Dendritic cell treated with granulocyte-macrophage colony-stimulating factor and Interleukin-4, amounts not matched to agents 40 ng/mL and 50 ng/mL, for 4 days (primary cell): ENCODE measurements around the gene SETD1B.

Source experiments
- H3K27ac Mint-ChIP-seq: one replicate; pipeline ENCODE4 v1.8.0; 2022; ENCODE audit warnings: mild to moderate bottlenecking, mixed read lengths
- H3K27me3 Mint-ChIP-seq: one replicate; pipeline ENCODE4 v1.8.0; 2022; ENCODE audit warnings: mild to moderate bottlenecking, mixed read lengths
- H3K36me3 Mint-ChIP-seq: one replicate; pipeline ENCODE4 v1.8.0; 2022; ENCODE audit warnings: low read depth, mixed read lengths
- H3K4me1 Mint-ChIP-seq: one replicate; pipeline ENCODE4 v1.8.0; 2022; ENCODE audit warnings: low read depth, mixed read lengths
- H3K4me3 Mint-ChIP-seq: one replicate; pipeline ENCODE4 v1.8.0; 2022; ENCODE audit warnings: mild to moderate bottlenecking, moderate library complexity, mixed read lengths
- H3K9me3 Mint-ChIP-seq: one replicate; pipeline ENCODE4 v1.8.0; 2022; ENCODE audit warnings: mixed read lengths
- intact Hi-C: fragments of 100-400 bp; cut with micrococcal nuclease; formaldehyde crosslinking; loops from one replicate; pipeline ENCODE4 v1.15.0; 2022

SETD1B gene

DNA sequence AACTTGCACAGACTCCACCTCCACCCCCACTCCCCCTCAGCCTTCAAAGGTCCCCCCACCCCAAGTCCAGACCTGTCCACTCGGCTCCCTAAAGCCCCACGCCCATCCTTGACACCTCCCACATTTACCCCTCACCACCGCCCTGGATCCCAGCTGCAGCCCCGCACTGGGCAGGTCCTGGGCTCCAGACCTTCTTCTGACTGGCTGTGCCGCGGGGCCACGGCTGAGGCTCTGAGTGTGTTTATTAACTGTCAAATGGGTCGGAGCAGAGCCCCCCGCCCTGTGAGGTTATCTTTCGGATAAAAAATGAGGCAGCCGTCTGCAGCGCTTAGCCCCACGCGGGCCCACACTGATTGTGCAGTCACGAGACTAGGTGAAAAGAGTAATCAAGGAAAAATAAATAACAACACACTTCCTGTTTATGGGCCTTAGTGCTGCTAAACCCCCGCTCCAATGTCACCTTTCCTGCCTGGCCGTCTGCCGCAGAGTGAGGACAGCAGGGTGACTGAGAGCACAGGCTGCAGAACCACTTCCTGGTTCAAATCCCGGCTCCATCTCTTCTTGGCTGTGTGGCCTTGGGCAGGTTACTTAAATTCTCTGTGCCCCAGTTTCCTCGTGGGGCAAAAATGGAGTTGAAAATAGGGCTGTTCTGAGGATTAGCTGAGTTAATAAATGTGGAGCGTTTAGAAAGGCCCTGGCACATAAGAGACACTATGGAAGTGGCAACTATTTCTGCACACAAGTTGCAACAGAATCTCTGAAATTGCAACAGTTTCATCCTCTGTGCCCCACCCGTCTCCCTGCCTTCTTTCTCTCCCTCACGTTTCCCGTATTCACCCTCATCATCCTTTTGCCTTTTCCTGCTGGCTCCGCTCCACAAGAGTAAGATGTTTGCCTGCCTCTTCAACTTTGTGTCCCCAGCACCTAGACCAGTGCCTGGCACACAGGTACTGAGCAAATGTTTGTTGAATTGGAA is 9.4 kb downstream of the SETD1B start:
- Mint-ChIP-seq H3K27me3 (no peaks in the 10 kb centered on the region), H3K4me3 (peak overlapping the region; percentile 82), H3K36me3 (peaks cover 99% of the 10 kb centered on the region), H3K4me1 (peaks cover 54% of the 10 kb centered on the region), H3K9me3 (no peaks in the 10 kb centered on the region), H3K27ac (peak overlapping the region; percentile 76)
- intact Hi-C loops, result loop anchor here (1.0 to 5.0 kb wide), 4 partner anchors 18 to 116 kb away; partner anchors contain the start of gene PSMD9

- Mint-ChIP-seq H3K4me3 (no peak overlapping the region), H3K27ac (no peak overlapping the region), H3K9me3 (no peaks in the 10 kb centered on the region), H3K36me3 (peaks cover 98% of the 10 kb centered on the region), H3K4me1 (peaks cover 47% of the 10 kb centered on the region), H3K27me3 (no peaks in the 10 kb centered on the region)
- intact Hi-C loops, result loop anchor here (5.0 kb wide), 1 partner anchor 73 kb away; the partner anchor contains the start of gene PSMD9
These were observed 10.1 kb downstream of the SETD1B start for GRCh38 chr12:121813951-121814350.

DNA sequence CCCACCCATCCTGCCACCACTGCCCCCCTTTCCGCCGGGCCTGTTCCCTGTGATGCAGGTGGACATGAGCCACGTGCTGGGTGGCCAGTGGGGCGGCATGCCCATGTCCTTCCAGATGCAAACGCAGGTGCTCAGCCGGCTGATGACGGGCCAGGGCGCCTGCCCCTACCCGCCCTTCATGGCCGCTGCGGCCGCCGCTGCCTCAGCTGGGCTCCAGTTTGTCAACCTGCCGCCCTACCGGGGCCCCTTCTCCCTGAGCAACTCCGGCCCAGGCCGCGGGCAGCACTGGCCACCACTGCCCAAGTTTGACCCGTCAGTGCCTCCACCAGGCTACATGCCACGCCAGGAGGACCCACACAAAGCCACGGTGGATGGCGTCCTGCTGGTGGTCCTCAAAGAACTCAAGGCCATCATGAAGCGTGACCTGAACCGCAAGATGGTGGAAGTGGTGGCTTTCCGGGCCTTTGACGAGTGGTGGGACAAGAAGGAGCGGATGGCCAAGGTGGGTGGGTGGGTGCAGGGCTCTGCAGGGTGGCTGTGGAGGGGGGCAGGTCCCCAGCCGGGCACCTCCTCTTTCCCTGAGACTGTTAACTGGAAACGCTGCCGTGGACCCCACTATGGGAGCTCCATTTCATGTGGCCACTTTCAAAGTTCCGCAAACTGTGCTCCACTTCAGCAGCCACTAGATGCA is 10.8 kb downstream of the SETD1B start:
- Mint-ChIP-seq H3K36me3 (peaks cover 98% of the 10 kb centered on the region), H3K27ac (no peak overlapping the region), H3K4me3 (no peak overlapping the region), H3K9me3 (no peaks in the 10 kb centered on the region), H3K27me3 (no peaks in the 10 kb centered on the region), H3K4me1 (peaks cover 40% of the 10 kb centered on the region)
- intact Hi-C loops, result loop anchor here (5.0 kb wide), 1 partner anchor 73 kb away; the partner anchor contains the start of gene PSMD9

DNA sequence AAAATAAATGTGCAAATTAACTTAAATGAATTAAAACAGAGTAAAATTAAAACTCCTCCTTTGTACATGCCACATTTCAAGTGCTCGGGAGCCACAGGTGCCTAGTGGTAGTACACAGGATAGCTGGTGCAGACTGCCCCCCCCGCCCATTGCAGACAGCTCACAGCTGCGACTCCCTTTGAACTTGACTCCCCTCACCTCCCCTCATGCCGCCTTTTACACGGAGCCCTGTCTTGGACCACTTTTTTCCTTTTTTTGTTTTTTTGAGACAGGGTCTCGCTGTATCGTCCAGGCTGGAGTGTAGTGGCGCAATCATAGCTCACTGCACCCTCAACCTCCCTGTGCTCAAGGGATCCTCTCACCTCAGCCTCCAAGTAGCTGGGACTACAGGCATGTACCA is 11.5 kb downstream of the SETD1B start:
- no peaks in the 10 kb centered on the region for H3K27me3 Mint-ChIP-seq
- intact Hi-C loops, result no loop called here
- no peaks in the 10 kb centered on the region for H3K9me3 Mint-ChIP-seq
- H3K27ac Mint-ChIP-seq, result no peak overlapping the region
- H3K4me3 Mint-ChIP-seq, result no peak overlapping the region
- H3K4me1 Mint-ChIP-seq, result peaks cover 34% of the 10 kb centered on the region
- H3K36me3 Mint-ChIP-seq, result peaks cover 98% of the 10 kb centered on the region

DNA sequence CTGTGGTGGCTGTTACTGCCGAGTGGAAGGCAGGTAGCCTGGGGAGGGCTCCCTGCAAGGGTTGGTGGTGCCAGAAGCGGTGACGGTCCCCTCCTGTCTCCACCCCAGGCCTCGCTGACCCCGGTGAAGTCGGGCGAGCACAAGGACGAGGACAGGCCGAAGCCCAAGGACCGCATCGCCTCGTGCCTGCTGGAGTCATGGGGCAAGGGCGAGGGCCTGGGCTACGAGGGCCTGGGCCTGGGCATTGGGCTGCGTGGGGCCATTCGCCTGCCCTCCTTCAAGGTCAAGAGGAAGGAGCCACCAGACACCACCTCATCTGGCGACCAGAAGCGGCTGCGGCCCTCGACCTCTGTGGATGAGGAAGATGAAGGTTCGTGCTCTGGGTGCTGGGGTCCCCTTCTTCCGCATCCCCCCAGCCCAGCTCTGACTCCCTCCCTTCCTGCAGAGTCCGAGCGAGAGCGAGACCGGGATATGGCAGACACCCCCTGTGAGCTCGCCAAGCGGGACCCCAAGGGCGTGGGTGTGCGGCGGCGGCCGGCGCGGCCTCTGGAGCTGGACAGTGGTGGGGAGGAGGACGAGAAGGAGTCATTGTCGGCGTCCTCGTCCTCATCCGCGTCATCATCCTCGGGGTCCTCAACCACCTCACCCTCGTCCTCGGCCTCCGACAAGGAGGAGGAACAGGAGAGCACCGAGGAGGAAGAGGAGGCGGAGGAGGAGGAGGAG is 13.3 kb downstream of the SETD1B start:
- H3K9me3 Mint-ChIP-seq, result no peaks in the 10 kb centered on the region
- no peaks in the 10 kb centered on the region for H3K27me3 Mint-ChIP-seq
- no peak overlapping the region for H3K27ac Mint-ChIP-seq
- H3K4me1 Mint-ChIP-seq, result peaks cover 17% of the 10 kb centered on the region
- peaks cover 99% of the 10 kb centered on the region for H3K36me3 Mint-ChIP-seq
- intact Hi-C loops, result no loop called here
- no peak overlapping the region for H3K4me3 Mint-ChIP-seq

- intact Hi-C loops, result no loop called here
- H3K36me3 Mint-ChIP-seq, result peaks cover 99% of the 10 kb centered on the region
- no peaks in the 10 kb centered on the region for H3K9me3 Mint-ChIP-seq
- H3K27ac Mint-ChIP-seq, result no peak overlapping the region
- H3K4me3 Mint-ChIP-seq, result no peak overlapping the region
- H3K27me3 Mint-ChIP-seq, result no peaks in the 10 kb centered on the region
- H3K4me1 Mint-ChIP-seq, result peaks cover 13% of the 10 kb centered on the region
These were observed 13.8 kb downstream of the SETD1B start for GRCh38 chr12:121817648-121818043.

DNA sequence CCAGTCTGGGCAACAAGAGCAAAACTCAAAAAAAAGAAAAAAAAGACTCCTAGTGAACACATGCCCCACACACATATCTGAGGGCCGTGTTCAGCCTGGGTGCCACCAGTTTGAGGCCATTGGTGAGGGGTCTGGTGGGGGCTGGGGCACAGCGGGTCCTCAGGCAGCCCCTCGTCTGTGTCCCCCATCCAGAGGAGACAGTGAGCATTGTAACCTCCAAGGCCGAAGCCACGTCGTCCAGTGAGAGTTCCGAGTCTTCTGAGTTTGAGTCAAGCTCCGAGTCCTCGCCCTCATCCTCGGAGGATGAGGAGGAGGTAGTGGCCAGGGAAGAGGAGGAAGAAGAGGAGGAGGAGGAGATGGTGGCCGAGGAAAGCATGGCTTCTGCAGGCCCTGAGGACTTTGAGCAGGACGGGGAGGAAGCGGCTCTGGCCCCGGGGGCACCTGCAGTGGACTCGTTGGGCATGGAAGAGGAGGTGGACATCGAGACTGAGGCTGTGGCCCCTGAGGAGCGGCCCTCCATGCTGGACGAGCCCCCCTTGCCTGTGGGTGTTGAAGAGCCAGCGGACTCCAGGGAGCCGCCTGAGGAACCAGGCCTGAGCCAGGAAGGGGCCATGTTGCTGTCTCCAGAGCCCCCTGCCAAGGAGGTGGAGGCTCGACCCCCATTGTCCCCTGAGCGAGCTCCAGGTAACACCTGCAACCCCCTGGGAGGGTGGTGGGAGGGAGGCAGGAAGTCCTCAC is 15.6 kb downstream of the SETD1B start:
- Mint-ChIP-seq H3K27me3 (no peaks in the 10 kb centered on the region), H3K4me1 (no peaks in the 10 kb centered on the region), H3K27ac (no peak overlapping the region), H3K4me3 (no peak overlapping the region), H3K9me3 (no peaks in the 10 kb centered on the region), H3K36me3 (peaks cover 99% of the 10 kb centered on the region)
- intact Hi-C loops, result no loop called here

- Mint-ChIP-seq H3K36me3 (peaks cover 99% of the 10 kb centered on the region), H3K4me1 (no peaks in the 10 kb centered on the region), H3K4me3 (no peak overlapping the region), H3K27ac (no peak overlapping the region), H3K27me3 (no peaks in the 10 kb centered on the region), H3K9me3 (no peaks in the 10 kb centered on the region)
- intact Hi-C loops, result no loop called here
These were observed 16.2 kb downstream of the SETD1B start for GRCh38 chr12:121820056-121820455.

DNA sequence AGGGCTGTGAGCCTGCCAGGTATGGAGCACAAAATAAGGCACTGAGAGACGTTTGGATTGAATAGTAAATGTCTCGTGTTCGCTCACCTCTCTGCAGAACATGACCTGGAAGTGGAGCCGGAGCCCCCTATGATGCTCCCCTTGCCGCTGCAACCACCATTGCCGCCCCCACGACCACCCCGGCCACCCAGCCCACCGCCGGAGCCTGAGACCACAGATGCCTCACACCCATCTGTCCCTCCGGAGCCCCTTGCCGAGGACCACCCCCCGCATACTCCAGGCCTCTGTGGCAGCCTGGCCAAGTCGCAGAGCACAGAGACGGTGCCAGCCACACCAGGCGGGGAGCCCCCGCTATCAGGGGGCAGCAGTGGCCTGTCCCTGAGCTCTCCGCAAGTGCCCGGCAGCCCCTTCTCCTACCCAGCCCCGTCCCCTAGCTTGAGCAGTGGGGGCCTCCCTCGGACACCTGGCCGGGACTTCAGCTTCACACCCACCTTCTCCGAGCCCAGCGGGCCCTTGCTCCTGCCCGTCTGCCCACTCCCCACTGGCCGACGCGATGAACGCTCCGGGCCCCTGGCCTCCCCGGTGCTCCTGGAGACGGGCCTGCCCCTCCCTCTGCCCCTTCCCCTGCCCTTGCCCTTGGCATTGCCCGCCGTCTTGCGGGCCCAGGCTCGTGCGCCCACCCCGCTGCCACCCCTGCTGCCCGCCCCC is 18.7 kb downstream of the SETD1B start:
- Mint-ChIP-seq H3K4me1 (peaks cover 5% of the 10 kb centered on the region), H3K9me3 (no peaks in the 10 kb centered on the region), H3K36me3 (peaks cover 98% of the 10 kb centered on the region), H3K4me3 (no peak overlapping the region), H3K27ac (no peak overlapping the region), H3K27me3 (no peaks in the 10 kb centered on the region)
- intact Hi-C loops, result no loop called here

GRCh38 chr12:121823101-121823726 is 19.4 kb downstream of the SETD1B start:
- no peaks in the 10 kb centered on the region for H3K9me3 Mint-ChIP-seq
- no peaks in the 10 kb centered on the region for H3K27me3 Mint-ChIP-seq
- H3K36me3 Mint-ChIP-seq, result peaks cover 98% of the 10 kb centered on the region
- H3K27ac Mint-ChIP-seq, result no peak overlapping the region
- peaks cover 5% of the 10 kb centered on the region for H3K4me1 Mint-ChIP-seq
- intact Hi-C loops, result no loop called here
- H3K4me3 Mint-ChIP-seq, result no peak overlapping the region

GRCh38 chr12:121823727-121824115 is 19.9 kb downstream of the SETD1B start:
- intact Hi-C loops, result no loop called here
- Mint-ChIP-seq H3K4me3 (no peak overlapping the region), H3K36me3 (peaks cover 99% of the 10 kb centered on the region), H3K27ac (no peak overlapping the region), H3K9me3 (no peaks in the 10 kb centered on the region), H3K4me1 (peaks cover 7% of the 10 kb centered on the region), H3K27me3 (no peaks in the 10 kb centered on the region)

DNA sequence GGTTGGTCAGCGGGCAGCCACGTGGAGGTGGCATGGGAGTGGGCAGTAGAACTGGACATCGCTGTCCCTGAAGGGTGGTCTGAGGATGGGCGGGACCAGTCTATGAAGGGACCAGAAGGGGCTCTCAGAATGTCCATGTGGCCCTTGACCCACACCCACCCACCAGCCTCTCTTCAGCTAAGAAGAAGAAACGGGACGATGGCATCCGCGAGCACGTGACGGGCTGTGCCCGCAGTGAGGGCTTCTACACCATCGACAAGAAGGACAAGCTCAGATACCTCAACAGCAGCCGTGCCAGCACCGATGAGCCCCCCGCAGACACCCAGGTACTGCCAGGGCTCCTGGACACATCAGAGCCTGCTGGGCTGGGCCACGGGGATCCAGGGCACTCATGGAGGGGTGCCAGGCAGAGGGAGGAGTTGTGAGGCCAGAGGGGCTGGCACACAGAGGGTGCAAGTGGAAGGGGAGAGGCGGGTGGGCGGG is 21.3 kb downstream of the SETD1B start:
- Mint-ChIP-seq H3K4me3 (no peak overlapping the region), H3K36me3 (peaks cover 99% of the 10 kb centered on the region), H3K27ac (no peak overlapping the region)

More for the DNA sequence above, 21.3 kb downstream of the SETD1B start:
- H3K9me3 Mint-ChIP-seq, result no peaks in the 10 kb centered on the region
- H3K4me1 Mint-ChIP-seq, result peaks cover 13% of the 10 kb centered on the region
- H3K27me3 Mint-ChIP-seq, result no peaks in the 10 kb centered on the region
- intact Hi-C loops, result no loop called here
